Measurements from ENCODE around the gene MBD3L3.
"Not testable (repeated sequence)": the region's sequence is repeated elsewhere in the genome, so short reads cannot be mapped to it uniquely, and the experiment has no call there.

MBD3L3 gene

DNA sequence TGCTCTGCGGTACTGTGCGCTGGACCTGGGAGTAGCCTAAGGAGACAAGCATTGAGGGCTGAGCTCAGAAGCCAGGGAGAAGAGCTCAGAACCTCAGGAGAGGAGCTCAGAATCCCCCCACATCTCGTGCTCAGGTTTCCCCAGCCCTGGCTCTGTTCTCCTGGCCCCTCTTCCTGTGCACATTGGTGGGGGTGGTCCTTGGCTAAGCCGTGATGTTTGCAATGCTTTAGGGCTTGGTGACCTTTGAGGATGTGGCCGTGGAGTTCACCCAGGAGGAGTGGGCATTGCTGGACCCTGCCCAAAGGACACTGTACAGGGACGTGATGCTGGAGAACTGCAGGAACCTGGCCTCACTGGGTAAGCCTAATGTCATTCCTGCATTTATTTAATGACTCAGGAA is 17.7 kb upstream of the MBD3L3 start:
- Histone ChIP-seq H3K36me3 (ENCODE audit: insufficient read depth, low read length) (peaks cover 85% of the 10 kb centered on the region), H3K4me1 (ENCODE audit: control insufficient read depth, insufficient read depth, low read length) (no peaks in the 10 kb centered on the region), H3K4me2 (ENCODE audit: low read length) (no peak overlapping the region), H3K9me3 (replicated peaks; ENCODE audit: low read length) (peaks cover 39% of the 10 kb centered on the region), H3K9ac (ENCODE audit: low read depth, low read length) (no peak overlapping the region), H3K4me3 (ENCODE audit: low read length) (no peak overlapping the region), H3K27me3 (ENCODE audit: control insufficient read depth, insufficient read depth, low read length) (no peaks in the 10 kb centered on the region)

DNA sequence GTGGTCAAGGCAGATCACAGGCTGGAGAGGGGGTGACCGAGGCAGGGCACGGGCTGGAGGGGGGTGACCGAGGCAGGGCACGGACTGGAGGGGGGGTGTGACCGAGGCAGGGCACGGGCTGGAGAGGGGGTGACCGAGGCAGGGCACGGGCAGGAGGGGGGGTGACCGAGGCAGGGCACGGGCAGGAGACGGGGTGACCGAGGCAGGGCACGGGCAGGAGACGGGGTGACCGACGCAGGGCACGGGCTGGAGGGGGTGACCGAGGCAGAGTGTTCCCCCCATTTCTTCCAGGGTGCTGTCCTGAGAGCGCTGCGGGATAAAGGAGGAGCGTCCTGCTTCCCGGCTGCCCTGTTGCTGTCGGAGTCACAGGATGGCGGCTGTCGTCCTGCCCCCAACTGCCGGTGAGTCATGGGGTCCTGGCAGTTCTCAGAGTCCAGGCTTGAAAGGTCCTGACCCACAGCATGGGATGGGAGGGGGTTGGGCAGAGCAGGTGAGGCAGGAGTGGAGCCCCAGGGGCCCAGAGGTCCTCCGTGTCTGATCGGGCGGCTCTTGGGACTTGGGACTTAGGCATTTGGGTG is 16.3 kb upstream of the MBD3L3 start:
- H3K4me2 ChIP-seq (ENCODE audit: low read length), result no peak overlapping the region
- H3K27me3 ChIP-seq (ENCODE audit: control insufficient read depth, insufficient read depth, low read length), result no peaks in the 10 kb centered on the region
- peaks cover 77% of the 10 kb centered on the region for H3K36me3 ChIP-seq (ENCODE audit: insufficient read depth, low read length)

DNA sequence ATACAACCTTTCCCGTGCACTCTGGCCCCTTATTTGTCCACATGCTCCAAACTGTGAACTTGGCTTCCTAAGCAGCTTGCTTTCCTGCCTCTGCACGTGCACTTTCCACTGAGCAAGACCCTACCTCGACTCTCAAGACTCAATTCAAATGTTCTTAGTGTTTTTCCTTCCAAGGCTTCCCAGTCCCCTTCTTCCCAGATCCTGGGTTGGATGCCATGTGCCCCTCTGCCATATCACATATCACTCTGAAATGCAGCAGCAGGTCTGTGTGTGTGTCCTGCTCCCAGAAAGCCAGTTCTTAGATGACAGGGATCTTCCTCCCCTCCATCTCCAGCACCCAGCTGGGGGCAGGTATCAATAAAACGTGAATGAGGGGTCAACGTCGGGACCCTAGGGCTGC is 14.1 kb upstream of the MBD3L3 start:
- Histone ChIP-seq H3K9ac (ENCODE audit: low read depth, low read length) (no peak overlapping the region), H3K36me3 (ENCODE audit: insufficient read depth, low read length) (peaks cover 56% of the 10 kb centered on the region), H3K27me3 (ENCODE audit: control insufficient read depth, insufficient read depth, low read length) (no peaks in the 10 kb centered on the region)

More for the DNA sequence above, 16.3 kb upstream of the MBD3L3 start:
- H3K9me3 ChIP-seq (replicated peaks; ENCODE audit: low read length), result peaks cover 28% of the 10 kb centered on the region
- no peak overlapping the region for H3K9ac ChIP-seq (ENCODE audit: low read depth, low read length)
- no peak overlapping the region for H3K4me3 ChIP-seq (ENCODE audit: low read length)
- peaks cover 5% of the 10 kb centered on the region for H3K4me1 ChIP-seq (ENCODE audit: control insufficient read depth, insufficient read depth, low read length)

DNA sequence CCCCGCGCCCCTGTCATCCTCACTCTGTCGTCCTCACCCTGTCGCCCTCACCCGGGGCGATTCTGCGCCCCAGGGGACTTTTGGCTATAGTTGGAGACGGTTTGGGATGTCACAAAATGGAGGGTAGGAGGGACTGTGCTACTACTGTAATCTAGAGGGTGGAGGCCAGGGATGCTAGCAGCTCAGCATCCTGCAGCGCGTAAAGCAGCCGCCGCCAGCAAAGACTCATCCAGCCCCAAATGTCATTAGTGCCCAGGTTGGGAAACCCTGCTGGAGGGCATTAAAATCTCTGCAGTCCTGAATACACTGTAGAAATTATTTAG is 11.4 kb upstream of the MBD3L3 start:
- peak overlapping the region; percentile 92 for H3K4me3 ChIP-seq (ENCODE audit: low read length)
- H3K4me2 ChIP-seq (ENCODE audit: low read length), result peak overlapping the region; percentile 87
- H3K9me3 ChIP-seq (replicated peaks; ENCODE audit: low read length), result no peaks in the 10 kb centered on the region
- peaks cover 31% of the 10 kb centered on the region for H3K36me3 ChIP-seq (ENCODE audit: insufficient read depth, low read length)
- no peaks in the 10 kb centered on the region for H3K27me3 ChIP-seq (ENCODE audit: control insufficient read depth, insufficient read depth, low read length)
- H3K4me1 ChIP-seq (ENCODE audit: control insufficient read depth, insufficient read depth, low read length), result peaks cover 5% of the 10 kb centered on the region
- peak overlapping the region; percentile 95 for H3K9ac ChIP-seq (ENCODE audit: low read depth, low read length)

More for the DNA sequence above, 14.1 kb upstream of the MBD3L3 start:
- Histone ChIP-seq H3K9me3 (replicated peaks; ENCODE audit: low read length) (peaks cover 13% of the 10 kb centered on the region), H3K4me2 (ENCODE audit: low read length) (no peak overlapping the region), H3K4me1 (ENCODE audit: control insufficient read depth, insufficient read depth, low read length) (peaks cover 5% of the 10 kb centered on the region), H3K4me3 (ENCODE audit: low read length) (no peak overlapping the region)

DNA sequence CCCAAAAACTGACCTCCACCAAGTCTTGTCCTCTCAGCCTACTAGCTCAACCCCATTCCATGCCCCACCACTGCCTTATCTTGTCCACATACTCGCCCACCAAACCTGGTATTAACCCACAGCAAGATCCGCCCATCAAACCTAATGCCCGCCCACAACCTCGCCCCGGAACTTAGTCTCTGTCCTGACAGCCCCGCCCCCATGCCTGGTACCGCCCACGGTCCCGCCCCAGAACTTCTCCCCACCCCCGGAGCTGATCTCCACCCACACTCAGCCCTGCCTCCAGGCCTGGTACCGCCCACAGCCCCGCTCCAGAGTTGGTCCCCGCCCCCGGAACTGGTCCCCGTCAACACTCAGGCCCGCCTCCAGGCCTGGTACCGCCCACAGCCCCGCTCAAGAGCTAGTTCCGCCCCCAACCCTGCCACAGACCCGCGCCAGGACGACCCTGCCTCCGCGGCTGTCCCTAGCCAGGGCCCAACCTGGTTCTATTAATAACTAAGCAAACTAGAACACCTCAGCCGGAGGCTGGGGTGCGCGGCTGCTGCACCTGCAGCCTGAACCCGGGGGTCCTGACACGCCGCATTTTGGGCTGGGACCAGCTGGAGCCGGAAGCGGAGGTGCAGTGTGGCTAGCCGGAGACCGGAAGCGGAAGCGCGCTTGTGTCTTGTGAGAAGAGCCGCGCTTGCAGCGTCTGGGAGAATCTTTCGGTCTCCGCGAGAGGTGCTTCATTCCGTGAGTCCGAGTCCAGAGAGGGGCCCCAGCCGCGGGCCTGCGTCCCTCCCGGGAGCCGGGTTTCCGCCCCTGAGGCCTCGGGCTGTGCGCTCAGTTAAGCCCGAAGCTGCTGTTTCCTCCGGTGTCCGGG is 10.8 kb upstream of the MBD3L3 start, which contains the start of gene ZNF557:
TSS of gene ZNF557 (plus strand) at position 662 of the 862 bp plus-strand sequence. CDS start 5,372 bp downstream, outside the sequence.
- peaks cover 5% of the 10 kb centered on the region for H3K4me1 ChIP-seq (ENCODE audit: control insufficient read depth, insufficient read depth, low read length)
- H3K27me3 ChIP-seq (ENCODE audit: control insufficient read depth, insufficient read depth, low read length), result no peaks in the 10 kb centered on the region
- H3K36me3 ChIP-seq (ENCODE audit: insufficient read depth, low read length), result peaks cover 26% of the 10 kb centered on the region
- H3K4me3 ChIP-seq (ENCODE audit: low read length), result peak within 1 kb of the TSS; percentile 92
- peak within 1 kb of the TSS; percentile 95 for H3K9ac ChIP-seq (ENCODE audit: low read depth, low read length)
- peak within 1 kb of the TSS; percentile 87 for H3K4me2 ChIP-seq (ENCODE audit: low read length)
- H3K9me3 ChIP-seq (replicated peaks; ENCODE audit: low read length), result no peaks in the 10 kb centered on the region

DNA sequence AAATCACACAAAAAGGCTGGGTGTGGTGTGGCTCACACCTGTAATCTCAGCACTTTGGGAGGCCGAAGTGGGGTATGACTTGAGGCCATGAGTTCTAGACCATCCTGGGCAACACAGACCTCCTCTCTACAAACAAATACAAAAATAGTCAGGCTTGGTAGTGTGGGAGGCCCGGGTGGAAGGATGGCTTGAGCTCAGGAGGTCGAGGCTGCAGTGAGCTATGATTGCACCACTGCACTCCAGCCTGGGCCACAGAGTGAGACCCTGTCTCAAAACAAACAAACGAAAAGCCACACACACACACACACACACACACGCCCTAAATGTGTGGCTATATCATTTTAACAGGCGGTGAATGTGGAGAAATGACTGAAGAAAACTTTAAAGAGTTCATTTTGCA is 10.1 kb upstream of the MBD3L3 start:
- peaks cover 5% of the 10 kb centered on the region for H3K4me1 ChIP-seq (ENCODE audit: control insufficient read depth, insufficient read depth, low read length)
- H3K4me2 ChIP-seq (ENCODE audit: low read length), result peak overlapping the region; percentile 65
- no peak overlapping the region for H3K9ac ChIP-seq (ENCODE audit: low read depth, low read length)
- H3K36me3 ChIP-seq (ENCODE audit: insufficient read depth, low read length), result peaks cover 20% of the 10 kb centered on the region
- H3K4me3 ChIP-seq (ENCODE audit: low read length), result peak overlapping the region; percentile 59
- H3K9me3 ChIP-seq (replicated peaks; ENCODE audit: low read length), result no peaks in the 10 kb centered on the region
- H3K27me3 ChIP-seq (ENCODE audit: control insufficient read depth, insufficient read depth, low read length), result no peaks in the 10 kb centered on the region

DNA sequence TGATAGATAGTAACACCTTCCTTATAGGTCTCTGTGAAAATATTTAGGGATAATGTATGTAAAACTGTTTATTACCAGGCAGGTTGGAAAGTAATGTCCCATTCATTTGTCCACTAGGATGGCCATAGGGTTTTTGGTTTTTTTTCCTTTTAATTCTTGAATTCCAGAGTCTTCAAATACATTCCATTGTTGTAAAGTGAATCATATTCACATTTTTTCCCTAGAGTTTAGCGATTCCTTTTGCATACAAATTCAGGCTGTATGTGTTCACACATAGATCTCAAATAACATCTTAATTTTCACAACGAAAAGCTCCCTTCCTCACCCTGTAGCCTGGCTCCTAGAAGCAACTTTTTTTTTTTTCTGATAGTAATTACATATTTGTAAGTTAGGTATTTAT is 9.2 kb upstream of the MBD3L3 start:
- H3K4me2 ChIP-seq (ENCODE audit: low read length), result no peak overlapping the region
- H3K4me3 ChIP-seq (ENCODE audit: low read length), result no peak overlapping the region
- no peaks in the 10 kb centered on the region for H3K27me3 ChIP-seq (ENCODE audit: control insufficient read depth, insufficient read depth, low read length)
- peaks cover 5% of the 10 kb centered on the region for H3K4me1 ChIP-seq (ENCODE audit: control insufficient read depth, insufficient read depth, low read length)
- no peak overlapping the region for H3K9ac ChIP-seq (ENCODE audit: low read depth, low read length)
- peaks cover 15% of the 10 kb centered on the region for H3K36me3 ChIP-seq (ENCODE audit: insufficient read depth, low read length)
- no peaks in the 10 kb centered on the region for H3K9me3 ChIP-seq (replicated peaks; ENCODE audit: low read length)

DNA sequence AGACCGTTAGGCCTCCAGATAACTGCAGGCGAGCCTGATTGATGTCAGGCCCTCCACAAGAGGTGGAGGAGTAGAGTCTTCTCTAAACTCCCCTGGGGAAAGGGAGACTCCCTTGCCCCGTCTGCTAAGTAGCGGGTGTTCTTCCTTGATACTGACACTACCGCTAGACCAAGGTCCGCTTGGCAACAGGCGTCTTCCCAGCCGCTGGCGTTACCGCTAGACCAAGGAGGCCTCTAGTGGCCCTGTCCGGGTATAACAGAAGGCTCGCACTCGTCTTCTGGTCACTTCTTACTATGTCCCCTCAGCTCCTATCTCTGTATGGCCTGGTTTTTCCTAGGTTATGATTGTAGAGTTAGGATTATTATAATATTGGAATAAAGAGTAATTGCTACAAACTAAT is 8.6 kb upstream of the MBD3L3 start:
- not testable (repeated sequence) for H3K36me3 ChIP-seq (ENCODE audit: insufficient read depth, low read length); H3K4me1 ChIP-seq (ENCODE audit: control insufficient read depth, insufficient read depth, low read length); H3K4me2 ChIP-seq (ENCODE audit: low read length); H3K4me3 ChIP-seq (ENCODE audit: low read length); H3K9me3 ChIP-seq (replicated peaks; ENCODE audit: low read length); H3K27me3 ChIP-seq (ENCODE audit: control insufficient read depth, insufficient read depth, low read length); H3K9ac ChIP-seq (ENCODE audit: low read depth, low read length)

DNA sequence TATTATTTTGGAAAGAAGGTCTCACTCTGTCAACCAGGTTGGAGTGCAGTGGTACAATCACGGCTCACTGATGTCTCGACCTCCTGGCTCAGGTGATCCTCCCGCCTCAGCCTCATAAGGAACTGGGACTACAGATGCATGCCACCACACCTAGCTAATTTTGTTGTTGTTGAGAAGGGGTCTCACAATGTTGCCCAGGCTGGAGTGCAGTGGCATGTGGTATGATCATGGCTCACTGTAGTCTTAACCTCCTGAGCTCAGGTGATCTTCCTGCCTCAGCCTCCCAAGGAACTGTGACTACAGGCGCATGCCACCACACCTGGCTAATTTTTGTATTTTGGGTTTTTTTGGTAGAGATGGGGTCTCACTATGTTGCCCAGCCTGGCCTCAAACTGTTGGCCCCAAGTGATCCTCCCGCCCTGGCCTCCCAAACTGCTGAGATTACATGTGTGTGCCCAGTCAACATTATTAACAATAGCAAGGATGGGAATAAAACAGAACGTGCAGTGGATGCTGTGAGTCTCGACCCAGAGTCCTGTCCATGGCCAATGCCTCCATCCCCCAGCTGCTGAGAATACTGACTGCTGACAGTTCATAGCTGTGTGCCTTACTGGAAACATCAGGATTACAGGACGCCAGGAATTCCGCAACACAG is 5.4 kb upstream of the MBD3L3 start:
- Histone ChIP-seq H3K4me2 (ENCODE audit: low read length) (no peak overlapping the region), H3K9ac (ENCODE audit: low read depth, low read length) (no peak overlapping the region), H3K9me3 (replicated peaks; ENCODE audit: low read length) (no peaks in the 10 kb centered on the region), H3K4me1 (ENCODE audit: control insufficient read depth, insufficient read depth, low read length) (no peaks in the 10 kb centered on the region), H3K36me3 (ENCODE audit: insufficient read depth, low read length) (no peaks in the 10 kb centered on the region), H3K27me3 (ENCODE audit: control insufficient read depth, insufficient read depth, low read length) (no peaks in the 10 kb centered on the region), H3K4me3 (ENCODE audit: low read length) (no peak overlapping the region)

DNA sequence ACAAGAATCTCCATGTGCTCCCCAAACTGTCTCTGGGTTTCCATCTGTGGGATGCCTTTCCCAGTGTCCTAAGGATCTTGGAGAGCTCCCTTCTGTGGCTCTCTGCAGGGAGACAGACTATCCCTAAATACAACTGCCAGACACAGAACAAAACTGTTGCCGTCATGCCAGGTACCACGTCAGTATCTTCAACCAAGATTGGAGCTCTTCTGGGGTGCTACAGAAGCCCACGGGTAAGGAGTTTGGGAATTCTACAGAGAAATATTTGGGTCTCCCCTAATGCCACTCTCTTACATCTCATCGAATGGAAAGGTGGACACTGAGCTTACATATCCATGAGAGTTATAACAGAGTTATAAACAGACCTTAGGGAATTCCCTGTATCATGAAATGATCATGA is 4.9 kb upstream of the MBD3L3 start:
- Histone ChIP-seq H3K9me3 (replicated peaks; ENCODE audit: low read length) (no peaks in the 10 kb centered on the region), H3K4me3 (ENCODE audit: low read length) (no peak overlapping the region), H3K36me3 (ENCODE audit: insufficient read depth, low read length) (no peaks in the 10 kb centered on the region), H3K27me3 (ENCODE audit: control insufficient read depth, insufficient read depth, low read length) (no peaks in the 10 kb centered on the region), H3K4me2 (ENCODE audit: low read length) (no peak overlapping the region), H3K9ac (ENCODE audit: low read depth, low read length) (no peak overlapping the region), H3K4me1 (ENCODE audit: control insufficient read depth, insufficient read depth, low read length) (no peaks in the 10 kb centered on the region)

DNA sequence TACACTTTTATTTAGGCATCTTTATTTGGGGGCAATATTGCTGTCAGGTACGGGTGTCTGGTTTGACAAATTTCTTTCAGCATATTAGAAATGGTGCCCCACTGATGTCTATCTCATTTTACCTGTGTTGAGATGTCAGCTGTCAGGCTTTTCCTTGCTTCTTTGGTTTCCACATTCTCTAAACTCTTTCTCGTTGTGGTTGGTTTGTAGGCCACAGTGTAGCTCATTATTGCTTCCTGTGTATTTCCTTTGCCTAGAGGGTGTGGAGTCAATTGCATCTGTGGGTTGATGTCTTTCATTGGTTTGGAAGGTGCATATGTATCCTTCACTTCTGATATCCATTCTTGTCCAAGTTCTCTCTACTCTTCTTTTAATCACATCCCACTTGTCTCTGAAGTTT is 1.5 kb upstream of the MBD3L3 start:
- H3K4me1 ChIP-seq (ENCODE audit: control insufficient read depth, insufficient read depth, low read length); H3K36me3 ChIP-seq (ENCODE audit: insufficient read depth, low read length); H3K9me3 ChIP-seq (replicated peaks; ENCODE audit: low read length); H3K27me3 ChIP-seq (ENCODE audit: control insufficient read depth, insufficient read depth, low read length); H3K4me2 ChIP-seq (ENCODE audit: low read length); H3K9ac ChIP-seq (ENCODE audit: low read depth, low read length); H3K4me3 ChIP-seq (ENCODE audit: low read length): not testable (repeated sequence)

All from skeletal muscle satellite cell (primary cell).